PC-3 (cell line): ENCODE data around the gene YAP1.

Source experiments
- CTCF ChIP-seq: fragments of 300-600 bp; sonication (generic); conservative IDR thresholded peaks from 2 replicates; pipeline ENCODE4 v1.5.1; 2017; ENCODE audit warnings: antibody characterized with exemption, low read depth, mild to moderate bottlenecking, low read length
- EZH2 ChIP-seq: fragments of 300-600 bp; sonication (generic); IDR thresholded peaks from one replicate; pipeline ENCODE4 v1.6.1; 2017; ENCODE audit warnings: antibody characterized with exemption, mild to moderate bottlenecking, low read length; ENCODE audit not compliant: unreplicated experiment
- EZH2phosphoT487 ChIP-seq: fragments of 300-600 bp; sonication (generic); IDR thresholded peaks from 2 replicates; pipeline ENCODE4 v1.6.1; 2018; ENCODE audit warnings: mild to moderate bottlenecking, antibody characterized with exemption, low read length, borderline replicate concordance

GRCh38 chr11:102112509-102112821, 2.2 kb downstream of the YAP1 start:
- TF ChIP-seq EZH2 (no peak), EZH2phosphoT487 (no peak), CTCF (no peak)
